ENCODE results near the gene TMTC1.

- TF ChIP-seq CTCF (IDR thresholded peaks at IDR 0.05 in 2 of 3, conservative IDR thresholded peaks at IDR 0.05 in 1 of 3; ENCODE audit: insufficient read depth in 2 of 3, low read depth in 1 of 3, low read length in 3 of 3) = no peak
- no peak for TF ChIP-seq POLR2AphosphoS5 (IDR thresholded peaks at IDR 0.05; ENCODE audit: control insufficient read depth, insufficient read depth, low read depth, low read length)
- TF ChIP-seq RFX5 (IDR thresholded peaks at IDR 0.05; ENCODE audit: low read depth, low read length) = no peak
- TF ChIP-seq RAD51 (IDR thresholded peaks at IDR 0.05; ENCODE audit: borderline replicate concordance, low read depth) = no peak
- no peak for TF ChIP-seq POLR2A (conservative IDR thresholded peaks at IDR 0.05)
- TF ChIP-seq PHF21A (IDR thresholded peaks at IDR 0.05; ENCODE audit: borderline replicate concordance, low read depth) = no peak
- no peak for TF ChIP-seq CREM (IDR thresholded peaks at IDR 0.05; ENCODE audit: low read depth)
- TF ChIP-seq NR3C1 (CRISPR knock-in tag; IDR thresholded peaks at IDR 0.05) = no peak
- TF ChIP-seq RBFOX2 (IDR thresholded peaks at IDR 0.05; ENCODE audit: low read depth, low read length) = no peak
- no peak for TF ChIP-seq CHD4 (IDR thresholded peaks at IDR 0.05; ENCODE audit: insufficient read depth, insufficient replicate concordance, low read depth, low read length, poor library complexity, severe bottlenecking)
- TF ChIP-seq EGR1 (conservative IDR thresholded peaks at IDR 0.05) = no peak
- TF ChIP-seq SRSF1 (IDR thresholded peaks at IDR 0.05; ENCODE audit: low read depth, low read length) = no peak
- TF ChIP-seq JUND (IDR thresholded peaks at IDR 0.05; ENCODE audit: borderline replicate concordance, low read depth, low read length) = no peak
- TF ChIP-seq JUND (tag; IDR thresholded peaks at IDR 0.05; ENCODE audit: borderline replicate concordance, low read depth, low read length) = no peak
- no peak for TF ChIP-seq CBX8 (IDR thresholded peaks at IDR 0.05; ENCODE audit: borderline replicate concordance, extremely low read depth, low read depth, low read length, poor library complexity, severe bottlenecking)
Observed at GRCh38 chr12:29734305-29734704, 49.4 kb downstream of the TMTC1 start.

Measured in K562 (cell line).